HCEC 1CT (cell line): ENCODE data around the gene ZNF438.
"Not testable (repeated sequence)": the region's sequence is repeated elsewhere in the genome, so short reads cannot be mapped to it uniquely, and the experiment has no call there.

Experiments used
- DNase-seq: peaks from one replicate; pipeline ENCODE4 v3.0.0-alpha.2; 2017

ZNF438 gene

GRCh38 chr10:31042670-31043069, 11.0 kb upstream of the ZNF438 start:
- DNase-seq, result no peak

- DNase-seq, result no peak
Observed at GRCh38 chr10:31041011-31041410, 9.3 kb upstream of the ZNF438 start.

- not testable (repeated sequence) for DNase-seq
Observed at GRCh38 chr10:31039006-31039405, 7.3 kb upstream of the ZNF438 start.

- DNase-seq, result no peak
Observed at GRCh38 chr10:31037749-31038148, 6.1 kb upstream of the ZNF438 start.

- DNase-seq, result peak; percentile 53
Observed at GRCh38 chr10:31036209-31036608, 4.5 kb upstream of the ZNF438 start.

- DNase-seq, result no peak
Observed at GRCh38 chr10:31035266-31035798, 3.7 kb upstream of the ZNF438 start.

GRCh38 chr10:31034098-31034909, 2.6 kb upstream of the ZNF438 start:
- peak; percentile 98 for DNase-seq

GRCh38 chr10:31033147-31033546, 1.5 kb upstream of the ZNF438 start:
- no peak for DNase-seq

GRCh38 chr10:31032258-31033132, 830 bp upstream of the ZNF438 start:
- DNase-seq, result peak; percentile 97

- DNase-seq, result peak; percentile 6
Observed at GRCh38 chr10:31031205-31031557, 484 bp downstream of the ZNF438 start.

- DNase-seq, result no peak
Observed at GRCh38 chr10:31030800-31031199, 865 bp downstream of the ZNF438 start.

GRCh38 chr10:31030260-31030659, 1.4 kb downstream of the ZNF438 start:
- no peak for DNase-seq

- no peak for DNase-seq
Observed at GRCh38 chr10:31028081-31028480, 3.6 kb downstream of the ZNF438 start.

GRCh38 chr10:31026279-31026678, 5.4 kb downstream of the ZNF438 start:
- DNase-seq, result not testable (repeated sequence)

- no peak for DNase-seq
Observed at GRCh38 chr10:31025142-31025541, 6.5 kb downstream of the ZNF438 start.

GRCh38 chr10:31023558-31023957, 8.1 kb downstream of the ZNF438 start:
- DNase-seq, result no peak

- no peak for DNase-seq
Observed at GRCh38 chr10:31020209-31020608, 11.5 kb downstream of the ZNF438 start.

GRCh38 chr10:31018962-31019361, 12.7 kb downstream of the ZNF438 start:
- no peak for DNase-seq

- no peak for DNase-seq
Observed at GRCh38 chr10:31018356-31018750, 13.3 kb downstream of the ZNF438 start.

GRCh38 chr10:31017534-31018355, 13.9 kb downstream of the ZNF438 start:
- no peak for DNase-seq

GRCh38 chr10:31014161-31014875, 17.3 kb downstream of the ZNF438 start:
- no peak for DNase-seq

- no peak for DNase-seq
Observed at GRCh38 chr10:31013331-31013730, 18.3 kb downstream of the ZNF438 start.
